ENCODE results near the gene MBOAT7.
"Not testable (repeated sequence)": the region's sequence is repeated elsewhere in the genome, so short reads cannot be mapped to it uniquely, and the experiment has no call there.

- TF ChIP-seq, protein P1, sequence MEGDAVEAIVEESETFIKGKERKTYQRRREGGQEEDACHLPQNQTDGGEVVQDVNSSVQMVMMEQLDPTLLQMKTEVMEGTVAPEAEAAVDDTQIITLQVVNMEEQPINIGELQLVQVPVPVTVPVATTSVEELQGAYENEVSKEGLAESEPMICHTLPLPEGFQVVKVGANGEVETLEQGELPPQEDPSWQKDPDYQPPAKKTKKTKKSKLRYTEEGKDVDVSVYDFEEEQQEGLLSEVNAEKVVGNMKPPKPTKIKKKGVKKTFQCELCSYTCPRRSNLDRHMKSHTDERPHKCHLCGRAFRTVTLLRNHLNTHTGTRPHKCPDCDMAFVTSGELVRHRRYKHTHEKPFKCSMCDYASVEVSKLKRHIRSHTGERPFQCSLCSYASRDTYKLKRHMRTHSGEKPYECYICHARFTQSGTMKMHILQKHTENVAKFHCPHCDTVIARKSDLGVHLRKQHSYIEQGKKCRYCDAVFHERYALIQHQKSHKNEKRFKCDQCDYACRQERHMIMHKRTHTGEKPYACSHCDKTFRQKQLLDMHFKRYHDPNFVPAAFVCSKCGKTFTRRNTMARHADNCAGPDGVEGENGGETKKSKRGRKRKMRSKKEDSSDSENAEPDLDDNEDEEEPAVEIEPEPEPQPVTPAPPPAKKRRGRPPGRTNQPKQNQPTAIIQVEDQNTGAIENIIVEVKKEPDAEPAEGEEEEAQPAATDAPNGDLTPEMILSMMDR (IDR thresholded peaks at IDR 0.05; ENCODE audit: low read length), result not testable (repeated sequence)
- TF ChIP-seq EZH2 (IDR thresholded peaks at IDR 0.05; ENCODE audit: borderline replicate concordance, low read length), result not testable (repeated sequence)
Measured at GRCh38 chr19:54214734-54215133, 25.4 kb upstream of the MBOAT7 start.
